ENCODE data around the gene ZBTB2.

DNA sequence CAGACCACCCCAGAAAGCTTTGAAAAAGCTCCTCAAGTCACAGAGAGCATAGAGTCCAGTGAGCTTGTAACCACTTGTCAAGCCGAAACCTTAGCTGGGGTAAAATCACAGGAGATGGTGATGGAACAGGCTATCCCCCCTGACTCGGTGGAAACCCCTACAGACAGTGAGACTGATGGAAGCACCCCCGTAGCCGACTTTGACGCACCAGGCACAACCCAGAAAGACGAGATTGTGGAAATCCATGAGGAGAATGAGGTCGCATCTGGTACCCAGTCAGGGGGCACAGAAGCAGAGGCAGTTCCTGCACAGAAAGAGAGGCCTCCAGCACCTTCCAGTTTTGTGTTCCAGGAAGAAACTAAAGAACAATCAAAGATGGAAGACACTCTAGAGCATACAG lies 39.6 kb downstream of the ZBTB2 start:
- TF ChIP-seq POLR2A (IDR thresholded peaks at IDR 0.05; ENCODE audit: low read length) (no peak), GATA1 (IDR thresholded peaks at IDR 0.05; ENCODE audit: low read depth, low read length) (no peak)
